HCT116 (cell line): ENCODE data around the gene WFDC13. TPM values are rescaled to one million over a fixed set of nuclear protein-coding genes. Genes with fewer than 3 reads are reported as not detected.
A peak's percentile ranks its signal among the peaks of the same experiment; 100 is the strongest.

Source experiments
- ATAC-seq: fragments of 200-7000 bp; cut with Tn5 transposase; 2 replicates; pipeline ENCODE4 v1.9.1; 2020; ENCODE audit warnings: mild to moderate bottlenecking, moderate library complexity
- BruUV-seq: library from RNA; stranded (reverse); fragments of 400-500 nt; replicated peaks from 2 replicates; lab custom pipeline; 2021; lab: Mats Ljungman, UMichigan
- CTCF ChIA-PET: fragments of 300-600 bp; sonication (Branson Sonifier 250); formaldehyde crosslinking; loops from one replicate; lab custom pipeline; 2021; ENCODE audit warnings: antibody characterized with exemption; lab: Charles Lee
- POLR2A ChIA-PET: fragments of 300-600, 350-600 bp; sonication (Branson Sonifier 250); formaldehyde crosslinking; loops from one replicate; lab custom pipeline; 2021; ENCODE audit warnings: antibody characterized with exemption; lab: Charles Lee
- RAD21 ChIA-PET, 2 experiments: fragments of 300-600 bp; sonication (Branson Sonifier 250); formaldehyde crosslinking; loops; one replicate each; lab custom pipeline; 2023; ENCODE audit warnings: low total read pairs in 2 of 2; ENCODE audit not compliant: uncharacterized antibody in 2 of 2, unreplicated experiment in 2 of 2, low non-redundant PET in 1 of 2; lab: Charles Lee
- DNase-seq: peaks from one replicate; pipeline ENCODE4 v3.0.0-alpha.2; 2010; ENCODE audit warnings: low read depth, low spot score
- H2AFZ ChIP-seq: fragments of 200-600 bp; shearing (Covaris generic), sonication (generic); 2 replicates; pipeline ENCODE4 v1.6.1; 2017; ENCODE audit warnings: low read depth, mixed run types, mixed read lengths, antibody characterized with exemption, low read length; ENCODE audit not compliant: poor library complexity, severe bottlenecking
- H3K27ac ChIP-seq: 2 replicates; pipeline ENCODE4 v1.5.1; 2012; ENCODE audit warnings: low read depth, low read length
- H3K27me3 ChIP-seq: fragments of 200-600 bp; sonication (generic); 2 replicates; pipeline ENCODE4 v1.6.1; 2016; ENCODE audit warnings: mixed run types, low read length, mixed read lengths; ENCODE audit not compliant: insufficient read depth
- H3K36me3 ChIP-seq, 2 experiments: fragments of 200-500 bp in 1 of 2; fragments of 200-600 bp in 1 of 2; sonication (Bioruptor generic) in 1 of 2; sonication (generic) in 1 of 2; 2 replicates each; pipeline versions ENCODE4 v1.5.1 to v1.6.1; 2014 to 2016; ENCODE audit warnings: low read length in 2 of 2, inconsistent platforms in 1 of 2, mixed read lengths in 1 of 2, mixed run types in 1 of 2; ENCODE audit not compliant: insufficient read depth in 2 of 2, control insufficient read depth in 1 of 2
- H3K4me1 ChIP-seq, 2 experiments: fragments of 200-600 bp in 1 of 2; sonication (generic) in 1 of 2; 2 replicates each; pipeline versions ENCODE4 v1.5.1 to v1.6.1; 2012 to 2017; ENCODE audit warnings: low read length in 2 of 2, inconsistent platforms in 1 of 2, mild to moderate bottlenecking in 1 of 2, mixed read lengths in 1 of 2, mixed run types in 1 of 2, moderate library complexity in 1 of 2; ENCODE audit not compliant: insufficient read depth in 2 of 2, control insufficient read depth in 1 of 2
- H3K4me2 ChIP-seq: fragments of 200-600 bp; sonication (generic); 2 replicates; pipeline ENCODE4 v1.6.1; 2017; ENCODE audit warnings: mixed run types, low read length, mixed read lengths
- H3K4me3 ChIP-seq, 2 experiments: fragments of 200-600 bp in 1 of 2; sonication (generic) in 1 of 2; replicated peaks in 1 of 2; 2 replicates each; pipeline ENCODE4 v1.5.1; 2011 to 2016; ENCODE audit warnings: low read length in 2 of 2, control low read depth in 1 of 2, low read depth in 1 of 2, mild to moderate bottlenecking in 1 of 2, mixed read lengths in 1 of 2, mixed run types in 1 of 2
- H3K79me2 ChIP-seq: fragments of 200-600 bp; sonication (generic); 2 replicates; pipeline ENCODE4 v1.6.1; 2017; ENCODE audit warnings: mild to moderate bottlenecking, mixed run types, low read length, moderate library complexity, mixed read lengths; ENCODE audit not compliant: insufficient read depth
- H3K9ac ChIP-seq: fragments of 200-600 bp; sonication (generic); 2 replicates; pipeline ENCODE4 v1.6.1; 2016; ENCODE audit warnings: low read length, mixed read lengths
- H3K9me2 ChIP-seq: fragments of 200-600 bp; sonication (generic), shearing (Covaris generic); 2 replicates; pipeline ENCODE4 v1.6.1; 2017; ENCODE audit warnings: mixed run types, mild to moderate bottlenecking, moderate library complexity; ENCODE audit not compliant: insufficient read depth
- H3K9me3 ChIP-seq, 2 experiments: fragments of 200-500 bp in 1 of 2; fragments of 200-600 bp in 1 of 2; sonication (Bioruptor generic) in 1 of 2; sonication (generic) in 1 of 2; 2 replicates each; pipeline ENCODE4 v1.6.1; 2014 to 2017; ENCODE audit warnings: low read length in 2 of 2, mixed read lengths in 2 of 2, inconsistent platforms in 1 of 2, low read depth in 1 of 2, mild to moderate bottlenecking in 1 of 2, mixed run types in 1 of 2, moderate library complexity in 1 of 2; ENCODE audit not compliant: control insufficient read depth in 1 of 2, insufficient read depth in 1 of 2
- H4K20me1 ChIP-seq: fragments of 200-600 bp; sonication (generic), shearing (Covaris generic); 2 replicates; pipeline ENCODE4 v1.6.1; 2017; ENCODE audit warnings: mixed run types, mild to moderate bottlenecking, moderate library complexity; ENCODE audit not compliant: insufficient read depth
- CEBPB ChIP-seq: IDR thresholded peaks from 2 replicates; pipeline ENCODE4 v1.6.1; 2012; ENCODE audit warnings: low read depth
- EGR1 ChIP-seq: IDR thresholded peaks from 2 replicates; pipeline ENCODE4 v1.6.1; 2012; ENCODE audit warnings: low read depth
- ELF1 ChIP-seq: IDR thresholded peaks from 2 replicates; pipeline ENCODE4 v1.6.1; 2012; ENCODE audit warnings: low read depth, borderline replicate concordance
- EZH2 ChIP-seq: fragments of 200-600 bp; sonication (generic); IDR thresholded peaks from 2 replicates; pipeline ENCODE4 v1.6.1; 2017; ENCODE audit warnings: antibody characterized with exemption, mixed run types
- EZH2phosphoT487 ChIP-seq: fragments of 200-600 bp; IDR thresholded peaks from 2 replicates; pipeline ENCODE4 v1.6.1; 2018; ENCODE audit warnings: antibody characterized with exemption, borderline replicate concordance
- POLR2AphosphoS5 ChIP-seq: IDR thresholded peaks from 2 replicates; pipeline ENCODE4 v1.6.1; 2011; ENCODE audit warnings: mild to moderate bottlenecking, low read depth, low read length, moderate library complexity
- RAD21 ChIP-seq: IDR thresholded peaks from 2 replicates; pipeline ENCODE4 v1.6.1; 2012; ENCODE audit warnings: low read depth, mild to moderate bottlenecking
- SIN3A ChIP-seq: IDR thresholded peaks from 2 replicates; pipeline ENCODE4 v1.6.1; 2012; ENCODE audit warnings: low read depth
- SRF ChIP-seq: IDR thresholded peaks from 2 replicates; pipeline ENCODE4 v1.6.1; 2012; ENCODE audit warnings: low read depth
- TCF7L2 ChIP-seq: IDR thresholded peaks from 2 replicates; pipeline ENCODE4 v1.7.0; 2011; ENCODE audit warnings: borderline replicate concordance, inconsistent platforms; ENCODE audit not compliant: insufficient read depth, insufficient read length; ENCODE audit errors: extremely low read depth
- ZFX ChIP-seq: fragments of 450-650 bp; IDR thresholded peaks from 2 replicates; pipeline ENCODE4 v1.6.1; 2017
- ZNF274 ChIP-seq: fragments of 200-500 bp; sonication (Bioruptor generic); IDR thresholded peaks from 2 replicates; pipeline ENCODE4 v1.6.1; 2014; ENCODE audit warnings: mild to moderate bottlenecking, low read depth, low read length, inconsistent platforms
- intact Hi-C: fragments of 100-400 bp; cut with micrococcal nuclease; formaldehyde crosslinking; loops from 2 replicates; pipeline ENCODE4 v1.10.0; 2022
- microRNA-seq: library from miRNA; unstranded; fragments of <30 nt; microRNA quantifications from one replicate; pipeline ENCODE4, GENCODE V29; 2016; ENCODE audit warnings: borderline number of aligned reads
- total RNA-seq: library from RNA; stranded (reverse); gene quantifications from one replicate; pipeline ENCODE4 v1.2.1, GENCODE V29; 2021; ENCODE audit not compliant: unreplicated experiment
- TF ChIP-seq, protein P1 (sequence below), 3 experiments: fragments of 200-600 bp in 1 of 3; sonication (generic) in 1 of 3; IDR thresholded peaks in 2 of 3; conservative IDR thresholded peaks in 1 of 3; 2 replicates each; pipeline ENCODE4 v1.5.1; 2012 to 2017; ENCODE audit warnings: low read depth in 2 of 3, low read length in 2 of 3, antibody characterized with exemption in 1 of 3, borderline replicate concordance in 1 of 3, control low read depth in 1 of 3, mild to moderate bottlenecking in 1 of 3, mixed read lengths in 1 of 3, mixed run types in 1 of 3, moderate library complexity in 1 of 3; ENCODE audit not compliant: insufficient read depth in 1 of 3
- TF ChIP-seq, protein P2 (sequence below): IDR thresholded peaks from 2 replicates; pipeline ENCODE4 v1.6.1; 2012

WFDC13 gene
- total RNA-seq, 1 experiment from 2014 or later = not detected

DNA sequence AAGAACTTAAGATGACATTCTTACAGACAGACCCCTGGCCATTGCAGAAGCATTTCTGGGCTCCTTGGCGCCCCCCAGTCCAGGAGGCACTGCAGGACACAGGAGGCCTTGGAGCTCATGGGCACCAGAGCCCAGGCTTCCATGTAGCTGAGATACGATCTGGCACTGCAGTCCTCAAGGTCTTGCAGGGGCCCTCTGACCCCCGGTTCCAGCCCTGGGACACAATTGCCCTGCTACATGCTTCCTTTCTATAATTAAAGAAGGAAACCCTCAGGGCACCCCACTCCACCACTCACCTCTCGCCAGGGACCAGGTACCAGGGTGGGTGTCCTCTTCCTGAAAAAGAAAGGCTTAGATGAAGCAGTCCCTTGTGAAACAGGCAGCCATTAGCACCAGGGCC lies 56.3 kb downstream of the WFDC13 start:
- CTCF ChIA-PET = no interaction called here
- no peak for ATAC-seq

More for the DNA sequence above, 56.3 kb downstream of the WFDC13 start:
- Histone ChIP-seq H3K79me2 (no peaks in the 10 kb centered on the region), H3K9ac (no peak overlapping the region), H4K20me1 (no peaks in the 10 kb centered on the region), H3K9me2 (no peaks in the 10 kb centered on the region), H3K27me3 (no peaks in the 10 kb centered on the region), H3K4me2 (no peak overlapping the region), H3K9me3 (no peaks in the 10 kb centered on the region), H3K4me1 (no peaks in the 10 kb centered on the region), H3K27ac (no peak overlapping the region), H2AFZ (no peak overlapping the region), H3K4me3 (no peak overlapping the region), H3K36me3 (no peaks in the 10 kb centered on the region)
- POLR2A ChIA-PET = no interaction called here
- intact Hi-C loops = no loop called here
- DNase-seq = no peak
- BruUV-seq = no TSS peak
- TF ChIP-seq ZNF274 (no peak), TCF7L2 (no peak), ZFX (no peak), EGR1 (no peak), EZH2phosphoT487 (no peak), CEBPB (no peak), POLR2AphosphoS5 (no peak), SIN3A (no peak), SRF (no peak), RAD21 (no peak), EZH2 (no peak), ELF1 (no peak)
- TF ChIP-seq, protein P1, sequence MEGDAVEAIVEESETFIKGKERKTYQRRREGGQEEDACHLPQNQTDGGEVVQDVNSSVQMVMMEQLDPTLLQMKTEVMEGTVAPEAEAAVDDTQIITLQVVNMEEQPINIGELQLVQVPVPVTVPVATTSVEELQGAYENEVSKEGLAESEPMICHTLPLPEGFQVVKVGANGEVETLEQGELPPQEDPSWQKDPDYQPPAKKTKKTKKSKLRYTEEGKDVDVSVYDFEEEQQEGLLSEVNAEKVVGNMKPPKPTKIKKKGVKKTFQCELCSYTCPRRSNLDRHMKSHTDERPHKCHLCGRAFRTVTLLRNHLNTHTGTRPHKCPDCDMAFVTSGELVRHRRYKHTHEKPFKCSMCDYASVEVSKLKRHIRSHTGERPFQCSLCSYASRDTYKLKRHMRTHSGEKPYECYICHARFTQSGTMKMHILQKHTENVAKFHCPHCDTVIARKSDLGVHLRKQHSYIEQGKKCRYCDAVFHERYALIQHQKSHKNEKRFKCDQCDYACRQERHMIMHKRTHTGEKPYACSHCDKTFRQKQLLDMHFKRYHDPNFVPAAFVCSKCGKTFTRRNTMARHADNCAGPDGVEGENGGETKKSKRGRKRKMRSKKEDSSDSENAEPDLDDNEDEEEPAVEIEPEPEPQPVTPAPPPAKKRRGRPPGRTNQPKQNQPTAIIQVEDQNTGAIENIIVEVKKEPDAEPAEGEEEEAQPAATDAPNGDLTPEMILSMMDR (IDR thresholded peaks at IDR 0.05 in 2 of 3, conservative IDR thresholded peaks at IDR 0.05 in 1 of 3; ENCODE audit: borderline replicate concordance in 1 of 3, insufficient read depth in 1 of 3, low read depth in 2 of 3, low read length in 2 of 3) = no peak
- TF ChIP-seq, protein P2, sequence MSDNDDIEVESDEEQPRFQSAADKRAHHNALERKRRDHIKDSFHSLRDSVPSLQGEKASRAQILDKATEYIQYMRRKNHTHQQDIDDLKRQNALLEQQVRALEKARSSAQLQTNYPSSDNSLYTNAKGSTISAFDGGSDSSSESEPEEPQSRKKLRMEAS = no peak
- RAD21 ChIA-PET = no interaction called here

Small RNAs within 50 kb of the gene (microRNA-seq; reads per million reads assigned to microRNA genes)
- gene MIR3617 = 20.1 reads per million, percentile 42 among the genes with 10 or more reads in this experiment

Other genes with a start within 250 kb of the WFDC13 start
- gene WFDC2, start 232.3 kb upstream of the WFDC13 start, total RNA-seq = 1.1 TPM
- gene SPINT3, start 186.4 kb upstream of the WFDC13 start, total RNA-seq = not detected
- gene WFDC6, start 162.6 kb upstream of the WFDC13 start, total RNA-seq = not detected
- not detected for gene EPPIN, start 154.6 kb upstream of the WFDC13 start, total RNA-seq
- not detected for gene WFDC8, start 122.8 kb upstream of the WFDC13 start, total RNA-seq
- gene WFDC10A, start 72.3 kb upstream of the WFDC13 start, total RNA-seq = 0.47 TPM
- gene WFDC9, start 70.8 kb upstream of the WFDC13 start, total RNA-seq = not detected
- not detected for gene WFDC11, start 31.8 kb upstream of the WFDC13 start, total RNA-seq
- gene WFDC10B, start 3.0 kb downstream of the WFDC13 start, total RNA-seq = not detected
- gene SPINT4, start 20.3 kb downstream of the WFDC13 start, total RNA-seq = not detected
- gene WFDC3, start 89.8 kb downstream of the WFDC13 start, total RNA-seq = 4.7 TPM
- 61.0 TPM for gene DNTTIP1, start 89.9 kb downstream of the WFDC13 start, total RNA-seq
- gene UBE2C, start 110.6 kb downstream of the WFDC13 start, total RNA-seq = 205 TPM
- not detected for gene TNNC2, start 125.3 kb downstream of the WFDC13 start, total RNA-seq
- gene SNX21, start 131.8 kb downstream of the WFDC13 start, total RNA-seq = 11.9 TPM
- 12.2 TPM for gene ACOT8, start 155.4 kb downstream of the WFDC13 start, total RNA-seq
- gene ZSWIM3, start 155.6 kb downstream of the WFDC13 start, total RNA-seq = 1.8 TPM
- 13.0 TPM for gene ZSWIM1, start 179.2 kb downstream of the WFDC13 start, total RNA-seq
- 0.42 TPM for gene SPATA25, start 185.6 kb downstream of the WFDC13 start, total RNA-seq
- gene NEURL2, start 189.2 kb downstream of the WFDC13 start, total RNA-seq = 0.96 TPM
- gene CTSA, start 189.3 kb downstream of the WFDC13 start, total RNA-seq = 109 TPM
- 4.7 TPM for gene PLTP, start 210.1 kb downstream of the WFDC13 start, total RNA-seq
- gene PCIF1, start 232.6 kb downstream of the WFDC13 start, total RNA-seq = 31.8 TPM